Skeletal muscle satellite cell (primary cell): ENCODE data around the gene RFX8.
"Not testable (repeated sequence)": the region's sequence is repeated elsewhere in the genome, so short reads cannot be mapped to it uniquely, and the experiment has no call there.

Experiments
- H3K27me3 ChIP-seq: 2 replicates; pipeline ENCODE4 v1.7.0; 2013; ENCODE audit warnings: low read length; ENCODE audit not compliant: control insufficient read depth, insufficient read depth
- H3K36me3 ChIP-seq: 2 replicates; pipeline ENCODE4 v1.7.0; 2013; ENCODE audit warnings: mild to moderate bottlenecking, control low read depth, low read length; ENCODE audit not compliant: insufficient read depth
- H3K4me1 ChIP-seq: 2 replicates; pipeline ENCODE4 v1.7.0; 2013; ENCODE audit warnings: low read length; ENCODE audit not compliant: control insufficient read depth, insufficient read depth
- H3K4me2 ChIP-seq: 2 replicates; pipeline ENCODE4 v1.7.0; 2013; ENCODE audit warnings: mild to moderate bottlenecking, low read length
- H3K4me3 ChIP-seq: 2 replicates; pipeline ENCODE4 v1.7.0; 2013; ENCODE audit warnings: low read length
- H3K9ac ChIP-seq: 2 replicates; pipeline ENCODE4 v1.7.0; 2013; ENCODE audit warnings: mild to moderate bottlenecking, low read depth, low read length, moderate library complexity
- H3K9me3 ChIP-seq: replicated peaks from 2 replicates; pipeline ENCODE4 v1.7.0; 2013; ENCODE audit warnings: mild to moderate bottlenecking, control low read depth, low read length

RFX8 gene

GRCh38 chr2:101356521-101356920 lies 118.4 kb downstream of the RFX8 start:
- Histone ChIP-seq H3K27me3 (peaks cover 6% of the 10 kb centered on the region), H3K4me2 (no peak overlapping the region), H3K36me3 (no peaks in the 10 kb centered on the region), H3K9me3 (no peaks in the 10 kb centered on the region), H3K4me3 (no peak overlapping the region), H3K9ac (no peak overlapping the region), H3K4me1 (peaks cover 19% of the 10 kb centered on the region)

- Histone ChIP-seq H3K4me2 (no peak overlapping the region), H3K36me3 (no peaks in the 10 kb centered on the region), H3K9me3 (no peaks in the 10 kb centered on the region), H3K4me1 (peaks cover 19% of the 10 kb centered on the region), H3K9ac (no peak overlapping the region), H3K4me3 (no peak overlapping the region), H3K27me3 (peaks cover under 1% of the 10 kb centered on the region)
These were observed 118.9 kb downstream of the RFX8 start for GRCh38 chr2:101356055-101356454.

GRCh38 chr2:101355401-101356054 lies 119.4 kb downstream of the RFX8 start:
- H3K4me3 ChIP-seq: no peak overlapping the region
- no peak overlapping the region for H3K4me2 ChIP-seq
- peaks cover 21% of the 10 kb centered on the region for H3K4me1 ChIP-seq
- no peaks in the 10 kb centered on the region for H3K9me3 ChIP-seq
- H3K27me3 ChIP-seq: no peaks in the 10 kb centered on the region
- no peak overlapping the region for H3K9ac ChIP-seq
- no peaks in the 10 kb centered on the region for H3K36me3 ChIP-seq

GRCh38 chr2:101354420-101355311 lies 120.2 kb downstream of the RFX8 start:
- H3K4me3 ChIP-seq: no peak overlapping the region
- no peaks in the 10 kb centered on the region for H3K27me3 ChIP-seq
- no peak overlapping the region for H3K9ac ChIP-seq
- no peak overlapping the region for H3K4me2 ChIP-seq
- no peaks in the 10 kb centered on the region for H3K36me3 ChIP-seq
- H3K4me1 ChIP-seq: peaks cover 23% of the 10 kb centered on the region
- H3K9me3 ChIP-seq: no peaks in the 10 kb centered on the region

GRCh38 chr2:101352631-101353030 lies 122.3 kb downstream of the RFX8 start:
- H3K9ac ChIP-seq, H3K4me2 ChIP-seq, H3K9me3 ChIP-seq, H3K36me3 ChIP-seq, H3K27me3 ChIP-seq, H3K4me3 ChIP-seq: not testable (repeated sequence)
- peaks cover 22% of the 10 kb centered on the region for H3K4me1 ChIP-seq

GRCh38 chr2:101351207-101351606 lies 123.7 kb downstream of the RFX8 start:
- no peaks in the 10 kb centered on the region for H3K27me3 ChIP-seq
- no peaks in the 10 kb centered on the region for H3K9me3 ChIP-seq
- no peak overlapping the region for H3K4me3 ChIP-seq
- H3K4me1 ChIP-seq: peaks cover 10% of the 10 kb centered on the region
- H3K36me3 ChIP-seq: no peaks in the 10 kb centered on the region
- H3K4me2 ChIP-seq: no peak overlapping the region
- H3K9ac ChIP-seq: no peak overlapping the region

- Histone ChIP-seq H3K36me3 (no peaks in the 10 kb centered on the region), H3K27me3 (no peaks in the 10 kb centered on the region), H3K4me2 (no peak overlapping the region), H3K4me1 (peaks cover 5% of the 10 kb centered on the region), H3K9me3 (no peaks in the 10 kb centered on the region), H3K9ac (no peak overlapping the region), H3K4me3 (no peak overlapping the region)
These were observed 124.8 kb downstream of the RFX8 start for GRCh38 chr2:101349893-101350662.

- H3K27me3 ChIP-seq: no peaks in the 10 kb centered on the region
- H3K9me3 ChIP-seq: no peaks in the 10 kb centered on the region
- H3K4me3 ChIP-seq: no peak overlapping the region
- no peak overlapping the region for H3K9ac ChIP-seq
- no peak overlapping the region for H3K4me2 ChIP-seq
- H3K36me3 ChIP-seq: no peaks in the 10 kb centered on the region
- peaks cover 5% of the 10 kb centered on the region for H3K4me1 ChIP-seq
These were observed 126.0 kb downstream of the RFX8 start for GRCh38 chr2:101348883-101349282.
